Measurements from ENCODE around the gene PPFIBP1. TPM values are rescaled to one million over a fixed set of nuclear protein-coding genes. Genes with fewer than 3 reads are reported as not detected.

PPFIBP1 gene
- total RNA-seq, 2 donors from 2014 or later, result 98.5 to 213 TPM

DNA sequence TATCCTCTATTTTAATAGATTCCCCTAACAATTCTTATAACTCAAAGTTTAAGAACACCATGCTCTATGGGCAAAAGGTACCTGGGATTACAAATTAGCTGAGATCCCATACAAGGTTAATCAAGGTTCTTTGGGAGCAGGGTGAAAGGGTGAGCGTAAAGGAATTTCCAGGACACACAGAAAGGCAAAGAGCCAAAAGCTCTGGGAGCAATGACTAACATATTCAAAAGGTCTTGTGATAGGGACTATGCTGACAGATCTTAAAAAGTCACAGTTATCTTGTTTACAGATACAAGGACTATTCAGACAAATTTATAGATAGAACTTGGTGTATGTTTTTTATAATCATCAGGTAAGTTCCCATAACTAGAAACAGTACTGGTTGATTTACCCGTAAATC, 19.5 kb upstream of the PPFIBP1 start:
- Histone ChIP-seq H3K4me1 (ENCODE audit: control insufficient read depth, insufficient read depth, low read length) (no peaks in the 10 kb centered on the region), H3K9ac (ENCODE audit: extremely low read depth, low read length, poor library complexity, severe bottlenecking) (no peak overlapping the region), H3K9me3 (ENCODE audit: control insufficient read depth, low read length) (peaks cover 4% of the 10 kb centered on the region), H3K4me3 (ENCODE audit: low read length) (no peak overlapping the region), H3K27me3 (ENCODE audit: control insufficient read depth, insufficient read depth, low read length, poor library complexity, severe bottlenecking) (no peaks in the 10 kb centered on the region), H3K27ac (ENCODE audit: low read depth, low read length) (no peak overlapping the region), H3K36me3 (ENCODE audit: control insufficient read depth, insufficient read depth, low read length) (no peaks in the 10 kb centered on the region)
- Mint-ChIP-seq H3K4me3 (no peak overlapping the region), H3K27me3 (ENCODE audit: insufficient read depth) (no peaks in the 10 kb centered on the region), H3K4me1 (no peaks in the 10 kb centered on the region), H3K27ac (no peak overlapping the region), H3K36me3 (ENCODE audit: low read depth) (no peaks in the 10 kb centered on the region), H3K9me3 (no peaks in the 10 kb centered on the region)
- 100% methylated on average over 1 of the region's 2 CpGs for WGBS, 2 experiments (ENCODE audit: insufficient coverage in 1 of 2, insufficient read length in 1 of 2)
- no peak for DNase-seq
- TF ChIP-seq, protein P1, sequence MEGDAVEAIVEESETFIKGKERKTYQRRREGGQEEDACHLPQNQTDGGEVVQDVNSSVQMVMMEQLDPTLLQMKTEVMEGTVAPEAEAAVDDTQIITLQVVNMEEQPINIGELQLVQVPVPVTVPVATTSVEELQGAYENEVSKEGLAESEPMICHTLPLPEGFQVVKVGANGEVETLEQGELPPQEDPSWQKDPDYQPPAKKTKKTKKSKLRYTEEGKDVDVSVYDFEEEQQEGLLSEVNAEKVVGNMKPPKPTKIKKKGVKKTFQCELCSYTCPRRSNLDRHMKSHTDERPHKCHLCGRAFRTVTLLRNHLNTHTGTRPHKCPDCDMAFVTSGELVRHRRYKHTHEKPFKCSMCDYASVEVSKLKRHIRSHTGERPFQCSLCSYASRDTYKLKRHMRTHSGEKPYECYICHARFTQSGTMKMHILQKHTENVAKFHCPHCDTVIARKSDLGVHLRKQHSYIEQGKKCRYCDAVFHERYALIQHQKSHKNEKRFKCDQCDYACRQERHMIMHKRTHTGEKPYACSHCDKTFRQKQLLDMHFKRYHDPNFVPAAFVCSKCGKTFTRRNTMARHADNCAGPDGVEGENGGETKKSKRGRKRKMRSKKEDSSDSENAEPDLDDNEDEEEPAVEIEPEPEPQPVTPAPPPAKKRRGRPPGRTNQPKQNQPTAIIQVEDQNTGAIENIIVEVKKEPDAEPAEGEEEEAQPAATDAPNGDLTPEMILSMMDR (conservative IDR thresholded peaks at IDR 0.05), result no peak

DNA sequence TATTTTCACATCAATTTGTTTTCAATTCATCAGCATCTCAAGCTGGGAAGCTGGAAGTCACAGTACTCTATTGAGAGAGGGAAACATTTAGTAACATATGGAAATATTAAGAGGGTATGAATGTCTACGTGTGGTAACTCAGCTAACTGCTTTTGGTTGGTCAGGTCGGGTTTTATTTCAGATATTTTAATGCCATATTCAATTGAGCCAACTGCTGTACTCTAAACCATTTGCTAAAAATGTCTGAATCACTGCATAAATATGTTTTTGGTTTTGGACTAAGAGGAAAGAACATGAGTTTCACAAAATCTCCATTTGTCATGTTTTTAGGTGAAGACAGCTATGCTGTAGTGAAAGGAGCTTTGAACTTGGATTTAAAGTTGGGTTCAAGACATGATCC, 18.9 kb upstream of the PPFIBP1 start:
- H3K9me3 ChIP-seq (ENCODE audit: control insufficient read depth, low read length), result peaks cover 4% of the 10 kb centered on the region
- Mint-ChIP-seq H3K4me3 (no peak overlapping the region), H3K27me3 (ENCODE audit: insufficient read depth) (no peaks in the 10 kb centered on the region), H3K9me3 (no peaks in the 10 kb centered on the region), H3K4me1 (no peaks in the 10 kb centered on the region), H3K27ac (no peak overlapping the region), H3K36me3 (ENCODE audit: low read depth) (no peaks in the 10 kb centered on the region)
- no peak for DNase-seq
- TF ChIP-seq, protein P1 (conservative IDR thresholded peaks at IDR 0.05), result no peak
- H3K4me3 ChIP-seq (ENCODE audit: low read length), result no peak overlapping the region
- no peaks in the 10 kb centered on the region for H3K36me3 ChIP-seq (ENCODE audit: control insufficient read depth, insufficient read depth, low read length)
- no peaks in the 10 kb centered on the region for H3K27me3 ChIP-seq (ENCODE audit: control insufficient read depth, insufficient read depth, low read length, poor library complexity, severe bottlenecking)
- no peak overlapping the region for H3K27ac ChIP-seq (ENCODE audit: low read depth, low read length)
- H3K9ac ChIP-seq (ENCODE audit: extremely low read depth, low read length, poor library complexity, severe bottlenecking), result no peak overlapping the region
- H3K4me1 ChIP-seq (ENCODE audit: control insufficient read depth, insufficient read depth, low read length), result no peaks in the 10 kb centered on the region
- 94% methylated on average over 2 of the region's 2 CpGs; no CpG with 5 or more reads in 1 of the 2 experiments for WGBS, 2 experiments (ENCODE audit: insufficient coverage in 1 of 2, insufficient read length in 1 of 2)

DNA sequence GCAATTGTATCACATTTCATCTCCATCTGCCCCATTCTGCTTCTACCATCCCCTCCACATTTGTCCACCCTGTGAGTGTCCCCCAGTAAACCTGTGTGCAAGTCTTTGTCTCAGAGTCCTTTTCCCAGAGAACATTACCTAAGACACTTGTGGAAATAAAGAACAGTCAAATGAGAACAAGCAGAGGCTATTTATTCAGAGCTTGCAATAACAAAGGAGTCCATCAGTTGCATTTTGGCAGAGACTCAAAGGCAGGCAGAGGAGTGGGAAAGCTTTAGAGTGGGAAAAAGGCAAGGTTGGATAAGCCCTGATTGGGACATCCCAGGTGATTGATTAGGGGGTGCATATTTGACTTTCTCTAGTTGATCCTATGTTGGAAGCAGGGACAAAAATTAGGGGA, 18.2 kb upstream of the PPFIBP1 start:
- Histone ChIP-seq H3K36me3 (ENCODE audit: control insufficient read depth, insufficient read depth, low read length) (no peaks in the 10 kb centered on the region), H3K9ac (ENCODE audit: extremely low read depth, low read length, poor library complexity, severe bottlenecking) (no peak overlapping the region), H3K9me3 (ENCODE audit: control insufficient read depth, low read length) (no peaks in the 10 kb centered on the region), H3K27me3 (ENCODE audit: control insufficient read depth, insufficient read depth, low read length, poor library complexity, severe bottlenecking) (no peaks in the 10 kb centered on the region), H3K4me1 (ENCODE audit: control insufficient read depth, insufficient read depth, low read length) (no peaks in the 10 kb centered on the region), H3K4me3 (ENCODE audit: low read length) (no peak overlapping the region), H3K27ac (ENCODE audit: low read depth, low read length) (no peak overlapping the region)
- Mint-ChIP-seq H3K4me3 (no peak overlapping the region), H3K27me3 (ENCODE audit: insufficient read depth) (no peaks in the 10 kb centered on the region), H3K27ac (no peak overlapping the region), H3K4me1 (no peaks in the 10 kb centered on the region), H3K36me3 (ENCODE audit: low read depth) (no peaks in the 10 kb centered on the region), H3K9me3 (no peaks in the 10 kb centered on the region)
- no peak for DNase-seq
- TF ChIP-seq, protein P1 (conservative IDR thresholded peaks at IDR 0.05), result no peak
